SK-N-SH treated with all-trans-retinoic acid at 6 μM for 48 hours (cell line): ENCODE results near the gene SORCS2.

Experiments used
- ATAC-seq: fragments of 200-7000 bp; cut with Tn5 transposase; 3 replicates; pipeline ENCODE4 v1.9.1; 2020; ENCODE audit warnings: mild to moderate bottlenecking, moderate library complexity
- ARNTL ChIP-seq: fragments of 450-650 bp; formaldehyde crosslinking; IDR thresholded peaks from 2 replicates; pipeline ENCODE4 v1.5.0; 2020; ENCODE audit warnings: low read depth, mild to moderate bottlenecking, moderate library complexity, borderline replicate concordance
- BACH2 ChIP-seq: fragments of 250-450 bp; sonication (Bioruptor Pico); IDR thresholded peaks from 2 replicates; pipeline ENCODE4 v1.9.0; 2021; ENCODE audit warnings: mild to moderate bottlenecking, borderline replicate concordance
- CSDC2 ChIP-seq: fragments of 250-450 bp; sonication (Bioruptor Pico); IDR thresholded peaks from 2 replicates; pipeline ENCODE4 v1.5.0; 2020; ENCODE audit warnings: mild to moderate bottlenecking, moderate library complexity
- ESRRG ChIP-seq: fragments of 250-450 bp; sonication (Bioruptor Pico); IDR thresholded peaks from 2 replicates; pipeline ENCODE4 v1.6.1; 2021; ENCODE audit warnings: mild to moderate bottlenecking
- GLIS3 ChIP-seq: fragments of 250-450 bp; sonication (Bioruptor Pico); IDR thresholded peaks from 2 replicates; pipeline ENCODE4 v1.5.0; 2020; ENCODE audit warnings: mild to moderate bottlenecking, moderate library complexity
- OSR1 ChIP-seq: fragments of 250-450 bp; sonication (Bioruptor Pico); IDR thresholded peaks from 2 replicates; pipeline ENCODE4 v1.8.0; 2022; ENCODE audit warnings: moderate library complexity, mild to moderate bottlenecking, inconsistent platforms
- PPARA ChIP-seq: fragments of 250-450 bp; sonication (Bioruptor Pico); IDR thresholded peaks from 2 replicates; pipeline ENCODE4 v1.5.0; 2020; ENCODE audit warnings: mild to moderate bottlenecking, borderline replicate concordance
- RARB ChIP-seq: fragments of 250-450 bp; sonication (Bioruptor Pico); IDR thresholded peaks from 2 replicates; pipeline ENCODE4 v1.8.0; 2021; ENCODE audit warnings: mild to moderate bottlenecking, moderate library complexity
- SNAI2 ChIP-seq: fragments of 250-450 bp; sonication (Bioruptor Pico); IDR thresholded peaks from 2 replicates; pipeline ENCODE4 v1.5.0; 2020; ENCODE audit warnings: mild to moderate bottlenecking, moderate library complexity
- TCF4 ChIP-seq: fragments of 250-450 bp; sonication (Bioruptor Pico); IDR thresholded peaks from 2 replicates; pipeline ENCODE4 v1.8.0; 2021; ENCODE audit warnings: mild to moderate bottlenecking, moderate library complexity, borderline replicate concordance
- TOX ChIP-seq: fragments of 250-450 bp; sonication (Bioruptor Pico); IDR thresholded peaks from 2 replicates; pipeline ENCODE4 v1.8.0; 2021; ENCODE audit warnings: mild to moderate bottlenecking, moderate library complexity, borderline replicate concordance
- ZFP3 ChIP-seq: fragments of 250-450 bp; sonication (Bioruptor Pico); IDR thresholded peaks from 2 replicates; pipeline ENCODE4 v1.5.0; 2020; ENCODE audit warnings: mild to moderate bottlenecking, moderate library complexity
- ZFP30 ChIP-seq: fragments of 450-650 bp; formaldehyde crosslinking; IDR thresholded peaks from 2 replicates; pipeline ENCODE4 v1.5.0; 2022; ENCODE audit warnings: mild to moderate bottlenecking, moderate library complexity
- ZNF70 ChIP-seq: fragments of 450-650 bp; formaldehyde crosslinking; IDR thresholded peaks from 2 replicates; pipeline ENCODE4 v1.5.0; 2020; ENCODE audit warnings: mild to moderate bottlenecking, moderate library complexity
- TF ChIP-seq, protein P1 (sequence below): fragments of 250-450 bp; sonication (Bioruptor Pico); IDR thresholded peaks from 2 replicates; pipeline ENCODE4 v1.8.0; 2020; ENCODE audit warnings: mild to moderate bottlenecking, moderate library complexity, borderline replicate concordance
- TF ChIP-seq, protein P2 (sequence below): fragments of 250-450 bp; sonication (Bioruptor Pico); IDR thresholded peaks from 2 replicates; pipeline ENCODE4 v1.5.1; 2020; ENCODE audit warnings: low read depth, mild to moderate bottlenecking, moderate library complexity
- TF ChIP-seq, protein P3 (sequence below): fragments of 250-450 bp; sonication (Bioruptor Pico); IDR thresholded peaks from 2 replicates; pipeline ENCODE4 v1.5.1; 2021; ENCODE audit warnings: mild to moderate bottlenecking, moderate library complexity
- TF ChIP-seq, protein P4 (sequence below): fragments of 250-450 bp; sonication (Bioruptor Pico); IDR thresholded peaks from 2 replicates; pipeline ENCODE4 v1.8.0; 2021; ENCODE audit warnings: low read depth, mild to moderate bottlenecking, moderate library complexity, borderline replicate concordance
- TF ChIP-seq, protein P5 (sequence below): fragments of 250-450 bp; sonication (Bioruptor Pico); IDR thresholded peaks from 2 replicates; pipeline ENCODE4 v1.5.0; 2020; ENCODE audit warnings: mild to moderate bottlenecking, moderate library complexity

SORCS2 gene

GRCh38 chr4:7766086-7766485 lies 573.7 kb downstream of the SORCS2 start:
- ATAC-seq, result no peak
- TF ChIP-seq, protein P1, sequence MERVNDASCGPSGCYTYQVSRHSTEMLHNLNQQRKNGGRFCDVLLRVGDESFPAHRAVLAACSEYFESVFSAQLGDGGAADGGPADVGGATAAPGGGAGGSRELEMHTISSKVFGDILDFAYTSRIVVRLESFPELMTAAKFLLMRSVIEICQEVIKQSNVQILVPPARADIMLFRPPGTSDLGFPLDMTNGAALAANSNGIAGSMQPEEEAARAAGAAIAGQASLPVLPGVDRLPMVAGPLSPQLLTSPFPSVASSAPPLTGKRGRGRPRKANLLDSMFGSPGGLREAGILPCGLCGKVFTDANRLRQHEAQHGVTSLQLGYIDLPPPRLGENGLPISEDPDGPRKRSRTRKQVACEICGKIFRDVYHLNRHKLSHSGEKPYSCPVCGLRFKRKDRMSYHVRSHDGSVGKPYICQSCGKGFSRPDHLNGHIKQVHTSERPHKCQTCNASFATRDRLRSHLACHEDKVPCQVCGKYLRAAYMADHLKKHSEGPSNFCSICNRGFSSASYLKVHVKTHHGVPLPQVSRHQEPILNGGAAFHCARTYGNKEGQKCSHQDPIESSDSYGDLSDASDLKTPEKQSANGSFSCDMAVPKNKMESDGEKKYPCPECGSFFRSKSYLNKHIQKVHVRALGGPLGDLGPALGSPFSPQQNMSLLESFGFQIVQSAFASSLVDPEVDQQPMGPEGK (CRISPR knock-in tag), result no peak
- TF ChIP-seq ESRRG (CRISPR knock-in tag) (no peak), GLIS3 (no peak), SNAI2 (no peak), OSR1 (CRISPR knock-in tag) (no peak), BACH2 (CRISPR knock-in tag) (no peak)
- TF ChIP-seq, protein P2, sequence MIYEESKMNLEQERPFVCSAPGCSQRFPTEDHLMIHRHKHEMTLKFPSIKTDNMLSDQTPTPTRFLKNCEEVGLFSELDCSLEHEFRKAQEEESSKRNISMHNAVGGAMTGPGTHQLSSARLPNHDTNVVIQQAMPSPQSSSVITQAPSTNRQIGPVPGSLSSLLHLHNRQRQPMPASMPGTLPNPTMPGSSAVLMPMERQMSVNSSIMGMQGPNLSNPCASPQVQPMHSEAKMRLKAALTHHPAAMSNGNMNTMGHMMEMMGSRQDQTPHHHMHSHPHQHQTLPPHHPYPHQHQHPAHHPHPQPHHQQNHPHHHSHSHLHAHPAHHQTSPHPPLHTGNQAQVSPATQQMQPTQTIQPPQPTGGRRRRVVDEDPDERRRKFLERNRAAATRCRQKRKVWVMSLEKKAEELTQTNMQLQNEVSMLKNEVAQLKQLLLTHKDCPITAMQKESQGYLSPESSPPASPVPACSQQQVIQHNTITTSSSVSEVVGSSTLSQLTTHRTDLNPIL, result no peak

- ATAC-seq, result no peak
Observed at GRCh38 chr4:7766661-7767345, 574.5 kb downstream of the SORCS2 start.

DNA sequence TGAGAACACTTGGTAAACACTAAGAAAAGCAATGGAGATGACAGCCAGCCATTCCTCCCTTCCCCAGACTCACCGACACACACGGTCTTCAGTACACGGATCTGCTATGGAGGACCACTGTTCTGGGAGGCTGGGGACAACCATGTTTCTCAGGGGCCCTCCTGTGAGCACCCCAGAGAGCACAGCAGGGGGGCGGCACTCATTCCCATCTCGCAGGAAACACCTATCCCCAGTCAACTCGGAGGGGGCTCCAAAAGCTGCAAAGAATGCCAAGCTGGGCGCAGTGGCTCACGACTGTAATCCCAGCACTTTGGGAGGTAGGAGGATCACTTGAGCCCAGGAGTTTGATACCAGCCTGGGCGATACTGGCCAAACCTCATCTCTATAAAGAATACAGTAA lies 575.2 kb downstream of the SORCS2 start:
- no peak for ATAC-seq
- TF ChIP-seq BACH2 (CRISPR knock-in tag) (no peak), ZFP30 (no peak), ZNF70 (CRISPR knock-in tag) (no peak), OSR1 (CRISPR knock-in tag) (no peak), TCF4 (no peak), ARNTL (CRISPR knock-in tag) (no peak), TOX (CRISPR knock-in tag) (no peak), RARB (no peak), ESRRG (CRISPR knock-in tag) (no peak)
- TF ChIP-seq, protein P3, sequence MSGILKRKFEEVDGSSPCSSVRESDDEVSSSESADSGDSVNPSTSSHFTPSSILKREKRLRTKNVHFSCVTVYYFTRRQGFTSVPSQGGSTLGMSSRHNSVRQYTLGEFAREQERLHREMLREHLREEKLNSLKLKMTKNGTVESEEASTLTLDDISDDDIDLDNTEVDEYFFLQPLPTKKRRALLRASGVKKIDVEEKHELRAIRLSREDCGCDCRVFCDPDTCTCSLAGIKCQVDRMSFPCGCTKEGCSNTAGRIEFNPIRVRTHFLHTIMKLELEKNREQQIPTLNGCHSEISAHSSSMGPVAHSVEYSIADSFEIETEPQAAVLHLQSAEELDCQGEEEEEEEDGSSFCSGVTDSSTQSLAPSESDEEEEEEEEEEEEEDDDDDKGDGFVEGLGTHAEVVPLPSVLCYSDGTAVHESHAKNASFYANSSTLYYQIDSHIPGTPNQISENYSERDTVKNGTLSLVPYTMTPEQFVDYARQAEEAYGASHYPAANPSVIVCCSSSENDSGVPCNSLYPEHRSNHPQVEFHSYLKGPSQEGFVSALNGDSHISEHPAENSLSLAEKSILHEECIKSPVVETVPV (CRISPR knock-in tag), result no peak
- TF ChIP-seq, protein P4, sequence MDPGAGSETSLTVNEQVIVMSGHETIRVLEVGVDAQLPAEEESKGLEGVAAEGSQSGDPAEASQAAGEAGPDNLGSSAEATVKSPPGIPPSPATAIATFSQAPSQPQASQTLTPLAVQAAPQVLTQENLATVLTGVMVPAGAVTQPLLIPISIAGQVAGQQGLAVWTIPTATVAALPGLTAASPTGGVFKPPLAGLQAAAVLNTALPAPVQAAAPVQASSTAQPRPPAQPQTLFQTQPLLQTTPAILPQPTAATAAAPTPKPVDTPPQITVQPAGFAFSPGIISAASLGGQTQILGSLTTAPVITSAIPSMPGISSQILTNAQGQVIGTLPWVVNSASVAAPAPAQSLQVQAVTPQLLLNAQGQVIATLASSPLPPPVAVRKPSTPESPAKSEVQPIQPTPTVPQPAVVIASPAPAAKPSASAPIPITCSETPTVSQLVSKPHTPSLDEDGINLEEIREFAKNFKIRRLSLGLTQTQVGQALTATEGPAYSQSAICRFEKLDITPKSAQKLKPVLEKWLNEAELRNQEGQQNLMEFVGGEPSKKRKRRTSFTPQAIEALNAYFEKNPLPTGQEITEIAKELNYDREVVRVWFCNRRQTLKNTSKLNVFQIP (CRISPR knock-in tag), result no peak

More at GRCh38 chr4:7766661-7767345, 574.5 kb downstream of the SORCS2 start:
- TF ChIP-seq, protein P3 (CRISPR knock-in tag), result no peak
- TF ChIP-seq TOX (CRISPR knock-in tag), result no peak
- no peak for TF ChIP-seq TCF4
- no peak for TF ChIP-seq PPARA (CRISPR knock-in tag)
- TF ChIP-seq RARB, result no peak
- TF ChIP-seq CSDC2 (CRISPR knock-in tag), result no peak
- TF ChIP-seq ZNF70 (CRISPR knock-in tag), result no peak
- TF ChIP-seq SNAI2, result no peak
- TF ChIP-seq, protein P2, result no peak
- no peak for TF ChIP-seq ESRRG (CRISPR knock-in tag)
- TF ChIP-seq, protein P5, sequence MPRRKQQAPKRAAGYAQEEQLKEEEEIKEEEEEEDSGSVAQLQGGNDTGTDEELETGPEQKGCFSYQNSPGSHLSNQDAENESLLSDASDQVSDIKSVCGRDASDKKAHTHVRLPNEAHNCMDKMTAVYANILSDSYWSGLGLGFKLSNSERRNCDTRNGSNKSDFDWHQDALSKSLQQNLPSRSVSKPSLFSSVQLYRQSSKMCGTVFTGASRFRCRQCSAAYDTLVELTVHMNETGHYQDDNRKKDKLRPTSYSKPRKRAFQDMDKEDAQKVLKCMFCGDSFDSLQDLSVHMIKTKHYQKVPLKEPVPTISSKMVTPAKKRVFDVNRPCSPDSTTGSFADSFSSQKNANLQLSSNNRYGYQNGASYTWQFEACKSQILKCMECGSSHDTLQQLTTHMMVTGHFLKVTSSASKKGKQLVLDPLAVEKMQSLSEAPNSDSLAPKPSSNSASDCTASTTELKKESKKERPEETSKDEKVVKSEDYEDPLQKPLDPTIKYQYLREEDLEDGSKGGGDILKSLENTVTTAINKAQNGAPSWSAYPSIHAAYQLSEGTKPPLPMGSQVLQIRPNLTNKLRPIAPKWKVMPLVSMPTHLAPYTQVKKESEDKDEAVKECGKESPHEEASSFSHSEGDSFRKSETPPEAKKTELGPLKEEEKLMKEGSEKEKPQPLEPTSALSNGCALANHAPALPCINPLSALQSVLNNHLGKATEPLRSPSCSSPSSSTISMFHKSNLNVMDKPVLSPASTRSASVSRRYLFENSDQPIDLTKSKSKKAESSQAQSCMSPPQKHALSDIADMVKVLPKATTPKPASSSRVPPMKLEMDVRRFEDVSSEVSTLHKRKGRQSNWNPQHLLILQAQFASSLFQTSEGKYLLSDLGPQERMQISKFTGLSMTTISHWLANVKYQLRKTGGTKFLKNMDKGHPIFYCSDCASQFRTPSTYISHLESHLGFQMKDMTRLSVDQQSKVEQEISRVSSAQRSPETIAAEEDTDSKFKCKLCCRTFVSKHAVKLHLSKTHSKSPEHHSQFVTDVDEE (CRISPR knock-in tag), result no peak
- no peak for TF ChIP-seq ZFP3 (CRISPR knock-in tag)
- TF ChIP-seq ZFP30, result no peak
